H9 (cell line): ENCODE measurements around the gene CCDC187. TPM values are rescaled to one million over a fixed set of nuclear protein-coding genes. Genes with fewer than 3 reads are reported as not detected.

ENCODE experiments used
- DNase-seq: peaks from one replicate; pipeline ENCODE4 v3.0.0-alpha.2; 2017
- H2AFZ ChIP-seq: one replicate; pipeline ENCODE4 v1.6.1; 2013; ENCODE audit warnings: mild to moderate bottlenecking, low read length, control low read depth, moderate library complexity
- H2AK5ac ChIP-seq: 2 replicates; pipeline ENCODE4 v1.6.1; 2013; ENCODE audit warnings: low read length, control low read depth, mixed read lengths; ENCODE audit not compliant: insufficient read length
- H2BK120ac ChIP-seq: one replicate; pipeline ENCODE4 v1.6.1; 2013; ENCODE audit warnings: low read depth, mild to moderate bottlenecking, low read length, control low read depth, inconsistent platforms; ENCODE audit not compliant: poor library complexity, severe bottlenecking
- H2BK12ac ChIP-seq: 2 replicates; pipeline ENCODE4 v1.6.1; 2013; ENCODE audit warnings: low read length, control low read depth, mixed read lengths, low read depth; ENCODE audit not compliant: insufficient read length
- H2BK15ac ChIP-seq: 2 replicates; pipeline ENCODE4 v1.6.1; 2013; ENCODE audit warnings: low read depth, low read length, control low read depth
- H2BK20ac ChIP-seq: one replicate; pipeline ENCODE4 v1.6.1; 2013; ENCODE audit warnings: low read depth, mild to moderate bottlenecking, low read length, control low read depth, inconsistent platforms; ENCODE audit not compliant: poor library complexity, severe bottlenecking
- H2BK5ac ChIP-seq: 2 replicates; pipeline ENCODE4 v1.6.1; 2013; ENCODE audit warnings: low read length, control low read depth, mixed read lengths; ENCODE audit not compliant: insufficient read length
- H3K14ac ChIP-seq: 2 replicates; pipeline ENCODE4 v1.6.1; 2013; ENCODE audit warnings: low read length, control low read depth; ENCODE audit not compliant: insufficient read depth
- H3K18ac ChIP-seq: 2 replicates; pipeline ENCODE4 v1.6.1; 2013; ENCODE audit warnings: low read depth, mild to moderate bottlenecking, mixed read lengths, low read length, control low read depth; ENCODE audit not compliant: insufficient read length
- H3K23ac ChIP-seq: 2 replicates; pipeline ENCODE4 v1.6.1; 2013; ENCODE audit warnings: low read length, control low read depth, mixed read lengths, low read depth; ENCODE audit not compliant: insufficient read length
- H3K23me2 ChIP-seq: 2 replicates; pipeline ENCODE4 v1.6.1; 2013; ENCODE audit warnings: low read depth, mild to moderate bottlenecking, mixed read lengths, low read length, control low read depth; ENCODE audit not compliant: insufficient read length, poor library complexity, severe bottlenecking
- H3K27ac ChIP-seq: 2 replicates; pipeline ENCODE4 v1.5.1; 2013; ENCODE audit warnings: low read length, control low read depth, mixed read lengths, low read depth; ENCODE audit not compliant: insufficient read length
- H3K27me3 ChIP-seq: 2 replicates; pipeline ENCODE4 v1.6.1; 2013; ENCODE audit warnings: low read length, control low read depth, inconsistent platforms; ENCODE audit not compliant: insufficient read depth
- H3K4ac ChIP-seq: 2 replicates; pipeline ENCODE4 v1.6.1; 2013; ENCODE audit warnings: low read depth, mild to moderate bottlenecking, control low read depth, inconsistent platforms, low read length, moderate library complexity
- H3K4me1 ChIP-seq: 2 replicates; pipeline ENCODE4 v1.6.1; 2013; ENCODE audit warnings: low read length, control low read depth, inconsistent platforms; ENCODE audit not compliant: insufficient read depth
- H3K4me2 ChIP-seq: 2 replicates; pipeline ENCODE4 v1.6.1; 2013; ENCODE audit warnings: low read length, control low read depth, mixed read lengths; ENCODE audit not compliant: insufficient read length, insufficient read depth
- H3K56ac ChIP-seq: 2 replicates; pipeline ENCODE4 v1.6.1; 2013; ENCODE audit warnings: low read depth, mild to moderate bottlenecking, mixed read lengths, low read length, control low read depth; ENCODE audit not compliant: insufficient read length
- H3K79me1 ChIP-seq: 2 replicates; pipeline ENCODE4 v1.6.1; 2013; ENCODE audit warnings: low read depth, mild to moderate bottlenecking, moderate library complexity, low read length, control low read depth, inconsistent platforms; ENCODE audit not compliant: insufficient read depth, poor library complexity, severe bottlenecking
- H3K79me2 ChIP-seq: 2 replicates; pipeline ENCODE4 v1.6.1; 2013; ENCODE audit warnings: low read length, control low read depth, inconsistent platforms; ENCODE audit not compliant: insufficient read depth
- H3K9ac ChIP-seq: 2 replicates; pipeline ENCODE4 v1.6.1; 2013; ENCODE audit warnings: low read length, control low read depth, mixed read lengths; ENCODE audit not compliant: insufficient read length; ENCODE audit errors: extremely low read depth
- H3K9me3 ChIP-seq: one replicate; pipeline ENCODE4 v1.6.1; 2013; ENCODE audit warnings: low read depth, low read length, inconsistent platforms; ENCODE audit not compliant: control insufficient read depth
- H3T11ph ChIP-seq: one replicate; pipeline ENCODE4 v1.6.1; 2013; ENCODE audit warnings: mild to moderate bottlenecking, low read length, control low read depth, inconsistent platforms
- H4K20me1 ChIP-seq: one replicate; pipeline ENCODE4 v1.6.1; 2013; ENCODE audit not compliant: control insufficient read depth, insufficient read length, insufficient read depth
- H4K5ac ChIP-seq: 2 replicates; pipeline ENCODE4 v1.6.1; 2013; ENCODE audit warnings: low read depth, mild to moderate bottlenecking, mixed read lengths, low read length, control low read depth; ENCODE audit not compliant: insufficient read length
- H4K8ac ChIP-seq: replicated peaks from 2 replicates; pipeline ENCODE4 v1.6.1; 2013; ENCODE audit warnings: low read length, control low read depth, mixed read lengths, low read depth; ENCODE audit not compliant: insufficient read length
- H4K91ac ChIP-seq: 2 replicates; pipeline ENCODE4 v1.6.1; 2013; ENCODE audit warnings: low read depth, mild to moderate bottlenecking, moderate library complexity, mixed read lengths, low read length, control low read depth; ENCODE audit not compliant: insufficient read length
- H3K27ac Mint-ChIP-seq, 3 experiments: 2 replicates in 2 of 3; 3 replicates in 1 of 3; pipeline ENCODE4 v1.8.0; 2020 to 2021; ENCODE audit warnings: mixed read lengths in 3 of 3, mild to moderate bottlenecking in 1 of 3, moderate library complexity in 1 of 3
- H3K27me3 Mint-ChIP-seq: 2 replicates; pipeline ENCODE4 v1.8.0; 2021; ENCODE audit warnings: low read depth, mild to moderate bottlenecking, moderate library complexity, mixed read lengths
- H3K36me3 Mint-ChIP-seq, 3 experiments: 2 replicates in 2 of 3; 3 replicates in 1 of 3; pipeline ENCODE4 v1.8.0; 2020 to 2021; ENCODE audit warnings: low read depth in 3 of 3, mixed read lengths in 3 of 3; ENCODE audit not compliant: insufficient read depth in 1 of 3
- H3K4me1 Mint-ChIP-seq, 2 experiments: 2 replicates each; pipeline ENCODE4 v1.8.0; 2020; ENCODE audit warnings: mixed read lengths in 2 of 2
- H3K4me3 Mint-ChIP-seq, 2 experiments: 2 replicates in 1 of 2; 3 replicates in 1 of 2; pipeline ENCODE4 v1.8.0; 2020 to 2021; ENCODE audit warnings: mild to moderate bottlenecking in 2 of 2, mixed read lengths in 2 of 2, moderate library complexity in 1 of 2
- H3K9me3 Mint-ChIP-seq, 2 experiments: 2 replicates in 1 of 2; 3 replicates in 1 of 2; pipeline ENCODE4 v1.8.0; 2020; ENCODE audit warnings: mild to moderate bottlenecking in 2 of 2, mixed read lengths in 2 of 2, moderate library complexity in 1 of 2
- CTCF ChIP-seq: fragments of 200-600 bp; sonication (generic); conservative IDR thresholded peaks from 3 replicates; pipeline ENCODE4 v1.8.0; 2021; ENCODE audit warnings: antibody characterized with exemption, mild to moderate bottlenecking
- WGBS: extraction: QIAGEN DNeasy Blood & Tissue Kit; methylation state at CpG from one replicate; pipeline ENCODE4 v1.1.7; 2013; ENCODE audit warnings: missing lambda C conversion rate, low lambda C conversion rate, mixed read lengths; ENCODE audit not compliant: insufficient read length; ENCODE audit errors: extremely low coverage; 5-methylcytosine and 5-hydroxymethylcytosine counted together
- total RNA-seq: library from RNA; stranded (reverse); gene quantifications from 2 replicates; pipeline ENCODE4 v1.2.1, GENCODE V29; 2021

The CCDC187 gene
- total RNA-seq, 1 experiment from 2014 or later: 0.07 TPM

- no peaks in the 10 kb centered on the region for H3K27me3 ChIP-seq
- no peak overlapping the region for H2BK15ac ChIP-seq
- no peak for TF ChIP-seq CTCF
- Mint-ChIP-seq H3K36me3 (no peaks in the 10 kb centered on the region), H3K27ac (peak overlapping the region in 1 of 3 experiments; percentile 62; a peak in 1 of 7 replicates), H3K9me3 (peaks cover 0 to 3% of the 10 kb centered on the region in 2 experiments; a peak in 2 of 5 replicates), H3K27me3 (peaks cover 3% of the 10 kb centered on the region; the same call in 1 of the 2 replicates), H3K4me3 (no peak overlapping the region), H3K4me1 (peaks cover 4 to 10% of the 10 kb centered on the region in 2 experiments; a peak in 2 of 4 replicates)
- H3K56ac ChIP-seq: no peak overlapping the region
- no peak for DNase-seq
- H3K4ac ChIP-seq: no peak overlapping the region
- no peak overlapping the region for H3K9ac ChIP-seq
- no peak overlapping the region for H4K91ac ChIP-seq
- no peak overlapping the region for H2AK5ac ChIP-seq
- WGBS: no CpG with 5 or more reads among the region's 16 CpGs
- no peak overlapping the region for H2AFZ ChIP-seq
- no peak overlapping the region for H2BK120ac ChIP-seq
- no peak overlapping the region for H3K18ac ChIP-seq
- no peak overlapping the region for H2BK20ac ChIP-seq
- H3K23me2 ChIP-seq: peaks cover 3% of the 10 kb centered on the region
- no peak overlapping the region for H4K5ac ChIP-seq
- no peaks in the 10 kb centered on the region for H3K79me2 ChIP-seq
- H2BK12ac ChIP-seq: no peak overlapping the region
- H3K14ac ChIP-seq: no peak overlapping the region
- H3K4me2 ChIP-seq: no peak overlapping the region
- H3K4me1 ChIP-seq: no peaks in the 10 kb centered on the region
- H2BK5ac ChIP-seq: no peak overlapping the region
- no peak overlapping the region for H4K8ac ChIP-seq
- no peak overlapping the region for H3K27ac ChIP-seq
- no peak overlapping the region for H3K23ac ChIP-seq
- no peaks in the 10 kb centered on the region for H4K20me1 ChIP-seq
- H3K79me1 ChIP-seq: no peaks in the 10 kb centered on the region
- H3T11ph ChIP-seq: no peak overlapping the region
- no peaks in the 10 kb centered on the region for H3K9me3 ChIP-seq
Measured at GRCh38 chr9:136280535-136281315, 23.2 kb downstream of the CCDC187 start.
